GM23248 (cell line): ENCODE data around the gene PRTN3.

Experiments
- EZH2 ChIP-seq: fragments of 200-600 bp; sonication (generic); IDR thresholded peaks from 2 replicates; pipeline ENCODE4 v1.6.1; 2018; ENCODE audit warnings: antibody characterized with exemption, mild to moderate bottlenecking; ENCODE audit not compliant: insufficient read depth, poor library complexity, severe bottlenecking
- EZH2phosphoT487 ChIP-seq: fragments of 200-600 bp; sonication (generic); IDR thresholded peaks from 2 replicates; pipeline ENCODE4 v1.6.1; 2018; ENCODE audit warnings: antibody characterized with exemption, moderate library complexity, mild to moderate bottlenecking, low read depth; ENCODE audit not compliant: insufficient read depth

- TF ChIP-seq EZH2 (no peak), EZH2phosphoT487 (no peak)
Measured at GRCh38 chr19:875265-875879, 34.6 kb downstream of the PRTN3 start.
